GM18519 (cell line): ENCODE measurements around the gene CD19.
"Not testable (repeated sequence)": the region's sequence is repeated elsewhere in the genome, so short reads cannot be mapped to it uniquely, and the experiment has no call there.

Experiments
- ATAC-seq: cut with Tn5 transposase; IDR thresholded peaks from one replicate; pipeline ENCODE4 v1.9.1; 2021; ENCODE audit warnings: mild to moderate bottlenecking, moderate library complexity; ENCODE audit not compliant: unreplicated experiment, low FRiP score

CD19 gene

DNA sequence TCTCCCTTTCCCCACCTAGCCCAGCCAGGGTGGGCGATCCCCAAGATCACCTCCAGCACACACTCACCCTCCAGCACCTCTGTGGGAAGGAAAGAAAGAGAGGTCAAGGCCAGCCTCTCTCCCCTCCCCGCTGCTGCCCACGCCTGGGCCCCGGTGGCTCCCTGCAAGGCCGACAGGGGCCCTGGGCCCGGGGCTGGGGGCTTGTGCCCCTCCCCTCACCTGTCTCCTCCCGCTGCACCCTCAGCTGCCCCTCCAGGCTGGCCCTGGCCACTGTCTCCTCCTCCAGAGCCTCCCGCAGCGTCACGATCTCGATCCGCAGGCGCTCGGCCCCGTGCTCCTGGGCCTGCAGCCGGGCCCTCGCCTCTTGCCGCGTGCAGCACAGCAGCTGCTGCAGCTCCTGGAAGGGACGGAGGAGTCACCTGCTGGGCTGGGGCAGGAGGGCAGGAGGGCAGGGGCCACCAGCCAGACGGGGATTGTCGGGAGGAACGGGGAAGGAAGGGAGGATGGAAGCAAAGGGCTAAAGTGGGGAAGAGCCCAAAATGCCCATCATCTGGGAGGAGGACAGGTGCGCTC, 25.9 kb upstream of the CD19 start:
- ATAC-seq = no peak

DNA sequence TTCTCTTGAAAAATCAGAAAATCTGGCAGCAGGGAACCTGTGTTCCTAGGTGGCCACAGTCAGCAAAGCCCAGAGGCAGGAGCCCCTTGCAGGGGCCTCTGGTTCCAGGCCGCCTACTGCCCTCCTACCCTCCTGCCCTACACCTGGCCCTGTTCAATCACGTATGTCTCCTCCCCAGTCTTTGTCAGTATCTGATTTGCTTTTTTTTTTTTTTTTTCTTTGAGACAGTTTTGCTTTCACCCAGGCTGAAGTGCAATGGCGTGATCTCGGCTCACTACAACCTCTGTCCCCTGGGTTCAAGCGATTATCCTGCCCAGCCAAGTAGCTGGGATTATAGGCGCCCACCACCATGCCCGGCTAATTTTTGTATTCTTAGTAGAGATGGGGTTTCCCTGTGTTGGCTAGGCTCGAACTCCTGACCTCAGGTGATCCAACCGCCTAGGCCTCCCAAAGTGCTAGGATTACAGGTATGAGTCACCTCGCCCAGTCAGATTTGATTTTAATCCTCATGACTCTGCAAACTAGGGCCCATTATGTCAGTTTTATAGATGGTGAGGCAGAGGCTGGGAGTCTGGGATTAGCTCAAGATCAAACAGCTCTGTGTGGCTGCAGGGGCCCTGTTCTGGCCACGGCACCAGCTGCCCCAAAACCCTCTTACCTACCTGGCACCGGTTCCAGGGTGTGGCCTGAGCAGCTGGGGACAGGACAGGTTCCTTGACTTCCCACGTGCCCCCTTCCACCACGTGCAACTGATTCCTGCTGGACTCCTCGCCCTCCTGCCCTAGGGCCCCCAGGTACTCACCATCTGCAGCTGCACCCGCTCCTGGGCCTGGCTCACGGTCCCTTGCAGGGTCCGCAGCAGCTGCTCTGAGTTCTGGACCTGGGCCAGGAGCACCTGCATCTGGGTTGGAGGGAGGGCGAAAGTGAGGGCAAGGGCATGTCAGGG, 21.4 kb upstream of the CD19 start:
- ATAC-seq = no peak

DNA sequence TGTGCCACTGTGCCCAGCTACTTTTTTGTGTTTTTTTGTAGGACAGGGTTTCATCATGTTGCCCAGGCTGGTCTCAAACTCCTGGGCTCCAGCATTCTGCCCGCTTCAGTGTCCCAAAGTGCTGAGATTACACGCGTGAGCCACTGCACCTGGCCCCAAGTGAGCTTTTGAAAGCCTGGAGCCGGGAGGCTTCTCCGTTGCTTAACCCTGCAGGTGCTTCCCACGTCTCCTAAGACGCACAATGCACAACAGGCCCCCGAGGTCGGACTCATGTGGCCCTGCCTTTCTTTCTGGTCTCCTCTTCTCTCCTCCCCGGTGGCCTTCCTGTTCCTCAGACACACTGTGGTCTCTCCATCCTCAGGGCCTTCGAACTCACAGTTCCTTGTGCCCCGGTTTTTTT, 19.2 kb upstream of the CD19 start:
- no peak for ATAC-seq

DNA sequence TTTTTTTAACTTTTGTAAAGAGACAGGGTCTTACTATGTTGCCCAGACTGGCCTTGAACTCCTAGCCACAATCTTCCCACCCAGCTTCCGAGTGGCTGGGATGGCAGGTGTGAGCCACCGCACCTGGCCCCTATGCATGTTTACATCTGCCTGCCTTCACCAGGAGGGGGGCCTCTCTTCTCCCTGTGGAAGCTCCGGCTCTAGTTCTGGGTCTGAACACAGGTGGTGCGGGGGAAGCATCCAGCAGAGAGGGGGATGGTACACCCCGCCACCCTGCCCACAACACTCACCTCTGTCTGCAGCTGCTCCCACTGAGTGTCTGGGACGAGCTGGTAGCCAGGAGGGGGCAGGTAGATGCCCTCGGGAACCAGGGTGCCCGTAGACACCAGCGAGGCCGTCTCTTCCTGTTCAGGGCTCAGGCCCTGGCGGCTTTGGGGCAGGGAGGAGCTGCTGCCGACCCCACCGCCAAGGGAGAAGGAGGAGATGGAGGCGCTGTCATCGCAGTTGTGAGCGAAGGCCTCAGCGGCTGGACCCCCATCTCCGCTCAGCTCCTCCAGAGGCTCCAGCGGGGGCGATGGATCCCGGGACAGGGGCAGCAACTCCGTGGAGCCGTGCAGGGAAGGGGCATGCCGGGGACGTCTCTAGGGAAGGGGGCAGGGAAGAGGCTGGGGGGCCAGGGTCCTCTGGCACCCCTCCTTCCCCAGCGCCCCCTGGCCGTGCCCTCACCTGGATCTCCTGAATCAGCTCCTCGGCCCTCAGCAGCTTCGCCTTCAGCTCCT, 17.6 kb upstream of the CD19 start:
- ATAC-seq = no peak

DNA sequence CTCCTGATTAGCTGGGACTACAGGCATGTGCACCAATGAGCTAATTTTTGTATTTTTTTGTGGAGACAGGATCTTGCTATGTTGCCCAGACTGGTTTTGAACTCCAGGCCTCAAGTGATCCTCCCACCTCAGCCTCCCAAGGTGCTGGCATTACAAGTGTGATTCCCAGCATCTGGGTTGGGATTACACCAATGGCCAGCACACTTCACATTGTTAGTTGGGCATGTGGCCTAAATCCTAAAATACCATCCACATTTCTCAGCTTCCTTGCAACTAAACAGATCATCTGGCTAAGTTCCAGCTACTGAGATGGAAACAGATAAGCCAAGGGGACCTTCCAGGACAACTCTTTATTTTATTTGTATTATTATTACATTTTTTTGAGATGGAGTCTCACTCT, 16.6 kb upstream of the CD19 start:
- ATAC-seq = no peak

DNA sequence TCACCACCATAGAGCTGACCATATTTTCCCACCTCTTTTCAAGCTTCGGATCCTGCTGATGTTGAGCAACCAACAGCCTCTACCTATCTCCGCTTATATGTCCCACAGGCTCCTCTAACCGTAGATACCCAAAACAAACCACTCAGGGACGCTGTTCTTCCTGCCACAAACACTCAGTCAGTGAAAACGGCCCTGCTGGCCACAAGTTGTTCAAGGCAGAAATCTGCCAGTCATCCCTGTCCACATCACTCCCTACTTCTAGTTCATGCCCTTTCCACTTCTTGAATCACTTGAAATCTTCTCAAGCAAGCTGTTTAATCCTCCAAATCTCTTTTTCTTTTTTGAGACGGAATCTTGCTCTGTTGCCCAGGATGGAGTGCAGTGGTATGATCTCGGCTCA, 14.7 kb upstream of the CD19 start:
- ATAC-seq = no peak

DNA sequence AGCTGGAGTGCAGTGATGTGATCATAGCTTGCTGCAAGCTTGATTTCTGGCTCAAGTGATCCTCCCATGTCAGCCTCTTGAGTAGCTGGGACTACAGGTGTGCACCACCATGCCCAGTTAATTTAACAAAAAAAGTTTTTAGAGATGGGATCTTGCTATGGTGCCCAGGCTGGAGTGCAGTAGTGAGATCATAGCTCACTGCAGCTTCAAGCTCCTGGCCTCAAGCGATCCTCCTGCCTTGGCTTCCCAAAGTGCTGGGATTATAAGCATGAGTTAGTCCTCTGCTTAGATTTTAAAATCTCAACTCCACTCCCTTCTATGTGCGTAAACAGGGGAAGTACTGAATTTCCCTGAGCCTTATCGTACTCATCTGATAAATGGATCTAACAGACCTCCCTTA, 13.1 kb upstream of the CD19 start:
- ATAC-seq = no peak

DNA sequence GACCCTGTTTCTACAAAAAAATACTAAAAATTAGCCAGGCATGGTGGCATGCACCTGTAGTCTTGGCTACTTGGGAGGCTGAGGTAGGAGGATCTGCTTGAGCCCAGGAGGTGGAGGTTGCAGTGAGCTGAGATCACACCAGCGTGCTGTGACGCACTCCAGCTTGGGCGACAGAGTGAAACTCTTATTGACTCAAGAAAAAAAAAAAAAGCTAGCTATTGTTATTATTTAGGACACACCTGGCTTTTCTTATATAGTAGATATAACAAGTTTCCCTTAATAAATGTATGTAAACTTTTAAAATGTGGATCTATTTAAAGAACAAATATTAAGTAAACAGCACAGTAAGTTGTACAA, 8.6 kb upstream of the CD19 start:
- no peak for ATAC-seq

DNA sequence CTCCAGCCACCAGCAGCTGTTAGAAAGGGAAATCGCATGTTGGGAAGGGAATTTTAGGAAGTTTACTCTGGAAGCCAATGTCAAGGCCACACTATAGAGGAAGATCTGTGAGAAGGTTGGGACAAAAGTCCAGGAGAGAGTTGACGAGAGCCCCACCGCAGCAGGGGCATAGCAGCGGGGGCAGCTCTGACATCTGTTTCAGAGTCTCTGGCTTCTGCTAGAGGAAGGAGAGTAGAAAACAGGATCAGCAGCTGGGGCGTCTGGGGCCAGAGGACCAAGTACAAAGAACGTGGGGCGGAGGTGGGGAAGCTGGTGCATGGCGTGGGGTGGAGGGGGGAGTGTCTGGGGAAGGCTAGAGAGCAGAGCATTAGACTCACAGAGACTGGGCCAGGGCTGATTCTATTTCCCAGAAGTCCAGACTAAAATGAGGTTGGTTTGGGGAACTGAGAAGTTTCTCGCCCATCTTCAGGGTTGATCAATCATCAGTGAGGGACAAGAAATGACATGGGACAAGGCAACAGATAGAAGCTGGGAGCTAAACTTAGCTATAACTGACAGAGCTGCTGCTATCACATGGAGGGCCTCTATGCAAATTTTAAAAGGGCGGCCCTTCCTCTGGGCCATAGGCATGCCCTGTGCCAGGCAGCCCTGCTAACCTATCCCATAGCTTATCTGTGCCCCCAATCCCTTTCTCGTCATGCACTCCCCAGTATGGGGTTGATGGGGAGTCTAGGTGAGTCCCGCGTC, 7.9 kb upstream of the CD19 start:
- ATAC-seq = peak; percentile 38

DNA sequence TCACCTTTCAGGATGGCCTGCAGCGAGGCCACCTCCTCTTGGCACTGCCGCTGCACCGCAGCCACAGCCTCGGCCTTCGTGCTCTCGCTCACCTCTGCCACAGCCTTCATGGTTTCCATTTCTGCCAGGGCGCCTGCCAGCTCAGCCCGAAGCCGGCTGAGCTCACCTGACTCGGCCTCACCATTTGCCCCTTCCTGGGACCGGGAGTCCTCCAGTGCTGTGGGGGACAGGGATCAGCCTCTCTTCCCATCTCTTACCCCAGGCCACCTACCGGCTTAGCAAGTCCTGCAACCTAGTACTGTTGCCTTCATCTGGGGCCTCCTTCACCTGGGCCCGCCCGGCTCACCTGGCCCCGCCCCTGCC, 7.4 kb upstream of the CD19 start:
- ATAC-seq = no peak

DNA sequence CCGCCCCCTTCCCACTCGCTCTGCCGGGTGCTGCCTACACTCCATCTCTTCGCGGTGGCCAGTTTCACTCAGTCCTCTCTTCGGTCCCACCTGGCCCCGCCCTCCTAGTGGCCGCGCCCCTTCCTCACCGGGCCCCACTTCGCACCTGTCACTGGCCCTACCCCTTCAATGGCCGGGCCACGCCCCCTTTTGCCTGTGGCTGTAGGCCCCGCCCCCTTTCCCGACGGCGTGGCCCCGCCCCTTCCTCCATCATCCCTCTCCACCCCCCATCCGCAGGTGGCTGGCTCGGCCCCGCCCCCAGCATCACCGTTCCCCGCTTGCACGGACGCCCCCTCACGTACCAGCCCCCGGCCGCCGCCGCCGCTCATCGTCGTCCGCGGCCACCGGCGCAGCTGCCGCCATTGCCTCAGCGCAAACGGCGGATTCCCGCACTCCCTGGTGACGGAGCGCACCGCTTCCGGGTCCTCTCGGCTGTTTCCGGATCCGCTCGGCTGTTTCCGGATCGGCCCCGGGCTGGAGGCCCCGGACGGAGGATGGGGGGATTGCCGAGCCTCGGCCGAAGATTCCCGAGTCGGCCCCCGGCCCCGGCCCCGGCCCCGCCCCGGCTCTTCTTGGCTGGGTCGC, 6.9 kb upstream of the CD19 start, which contains the start of gene RABEP2:
TSS of gene RABEP2 (minus strand) at position 477 of the 624 bp plus-strand sequence. CDS start at position 402, 75 bp downstream.
- ATAC-seq = peak; percentile 50

DNA sequence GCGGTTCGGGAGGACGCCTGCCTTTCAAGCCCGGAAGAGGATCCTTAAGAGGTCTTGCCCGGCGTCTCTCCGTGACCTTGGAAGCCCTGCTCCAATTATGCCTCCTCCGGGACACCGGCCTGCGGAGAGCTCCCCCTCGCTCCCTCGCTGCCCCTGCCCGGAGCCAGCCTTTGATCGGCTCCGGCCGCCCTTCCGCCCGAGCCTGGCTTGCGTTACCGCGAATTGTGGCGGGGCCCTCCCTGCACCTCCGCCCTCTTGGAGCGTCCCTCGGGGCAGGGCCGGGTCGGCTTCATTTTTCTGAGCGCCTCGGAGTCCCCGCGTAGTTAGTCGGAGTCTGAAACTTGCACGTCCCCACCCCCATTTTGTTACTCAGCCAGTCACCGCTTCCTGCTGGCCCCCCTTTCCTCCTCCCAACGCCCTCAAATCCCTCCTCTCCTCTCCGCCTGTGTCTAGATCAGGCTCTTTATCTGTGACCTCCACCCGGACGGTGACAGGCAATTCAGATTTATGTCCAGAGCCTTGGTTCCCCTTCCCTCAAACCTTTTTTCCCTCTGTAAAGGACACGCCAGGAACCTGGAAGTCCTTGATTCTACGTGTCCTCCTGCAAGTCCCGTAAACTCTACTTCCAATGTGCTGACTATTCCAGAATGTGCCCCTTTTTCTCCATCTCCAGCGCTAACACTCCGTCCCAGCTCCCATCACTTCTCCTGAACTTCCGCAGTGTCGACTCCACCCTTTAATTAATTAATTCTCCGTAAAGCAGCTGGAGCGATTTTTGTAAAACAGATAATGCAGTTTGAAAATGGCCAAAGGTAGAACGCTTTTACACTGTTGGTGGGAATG, 6.2 kb upstream of the CD19 start:
- ATAC-seq = peak; percentile 12

DNA sequence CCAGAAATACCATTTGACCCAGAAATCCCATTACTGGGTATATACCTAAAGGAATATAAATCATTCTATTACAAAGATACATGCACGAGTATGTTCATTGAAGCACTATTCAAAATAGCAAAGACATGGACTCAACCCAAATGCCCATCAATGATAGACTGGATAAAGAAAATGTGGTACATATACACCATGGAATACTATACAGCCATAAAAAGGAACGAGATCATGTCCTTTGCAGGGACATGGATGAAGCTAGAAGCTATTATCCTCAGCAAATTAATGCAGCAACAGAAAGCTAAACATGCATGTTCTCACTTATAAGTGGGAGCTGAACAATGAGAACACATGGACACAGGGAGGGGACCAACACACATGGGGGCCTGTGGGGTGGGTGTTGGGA, 5.5 kb upstream of the CD19 start:
- not testable (repeated sequence) for ATAC-seq

DNA sequence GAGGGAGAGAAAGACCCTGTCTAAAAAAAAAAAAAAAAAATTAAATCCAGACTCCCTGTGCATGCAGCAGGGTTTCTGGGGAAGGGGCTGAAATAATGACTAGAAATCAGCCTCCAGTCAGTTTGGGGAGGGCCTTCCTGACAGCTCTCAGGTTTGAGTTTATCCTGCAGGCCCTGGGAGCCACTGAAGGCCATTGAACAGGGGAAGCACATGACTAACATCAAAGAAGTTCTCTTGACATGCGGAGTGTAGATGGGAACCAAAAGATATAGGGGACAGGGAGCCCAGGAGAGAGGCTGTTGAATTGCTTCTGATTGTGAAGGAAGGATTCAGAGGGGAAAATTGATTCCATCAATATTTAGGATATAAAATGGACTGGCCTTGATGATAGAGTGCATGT, 4.0 kb upstream of the CD19 start:
- ATAC-seq = no peak

DNA sequence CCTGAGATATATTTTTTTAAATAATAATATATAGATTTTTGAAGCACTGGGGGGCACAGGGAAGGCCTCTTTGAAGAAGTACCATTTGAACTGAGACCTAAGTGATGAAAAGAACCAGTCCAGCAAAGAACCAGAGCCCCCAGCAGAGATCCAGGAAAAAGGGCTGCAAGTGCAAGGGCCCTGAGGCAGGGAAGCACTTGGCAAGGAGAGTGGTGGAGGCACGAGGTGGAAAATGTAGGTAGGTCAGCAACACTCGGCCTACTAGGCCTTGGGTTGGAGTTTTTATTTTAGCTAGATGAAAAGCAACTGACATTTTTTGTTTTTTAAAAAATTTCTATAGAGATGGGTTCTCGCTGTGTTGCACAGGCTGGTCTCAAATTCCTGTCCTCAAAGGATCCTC, 1.6 kb upstream of the CD19 start:
- ATAC-seq = no peak

DNA sequence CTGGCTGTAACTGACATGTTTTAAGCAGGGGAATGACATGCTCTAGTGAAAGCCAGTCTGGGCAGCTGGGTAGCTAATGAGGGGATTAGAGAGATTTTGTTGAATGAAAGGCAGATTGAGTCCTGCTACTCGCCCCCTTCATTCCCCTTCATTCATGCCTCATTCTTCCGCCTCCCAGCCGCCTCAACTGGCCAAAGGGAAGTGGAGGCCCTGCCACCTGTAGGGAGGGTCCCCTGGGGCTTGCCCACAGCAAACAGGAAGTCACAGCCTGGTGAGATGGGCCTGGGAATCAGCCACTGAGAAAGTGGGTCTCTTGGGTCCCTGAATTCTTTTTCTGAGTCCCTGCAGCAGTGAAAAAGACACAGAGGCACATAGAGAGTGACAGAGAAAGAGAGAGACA, 1.1 kb upstream of the CD19 start:
- ATAC-seq = no peak

DNA sequence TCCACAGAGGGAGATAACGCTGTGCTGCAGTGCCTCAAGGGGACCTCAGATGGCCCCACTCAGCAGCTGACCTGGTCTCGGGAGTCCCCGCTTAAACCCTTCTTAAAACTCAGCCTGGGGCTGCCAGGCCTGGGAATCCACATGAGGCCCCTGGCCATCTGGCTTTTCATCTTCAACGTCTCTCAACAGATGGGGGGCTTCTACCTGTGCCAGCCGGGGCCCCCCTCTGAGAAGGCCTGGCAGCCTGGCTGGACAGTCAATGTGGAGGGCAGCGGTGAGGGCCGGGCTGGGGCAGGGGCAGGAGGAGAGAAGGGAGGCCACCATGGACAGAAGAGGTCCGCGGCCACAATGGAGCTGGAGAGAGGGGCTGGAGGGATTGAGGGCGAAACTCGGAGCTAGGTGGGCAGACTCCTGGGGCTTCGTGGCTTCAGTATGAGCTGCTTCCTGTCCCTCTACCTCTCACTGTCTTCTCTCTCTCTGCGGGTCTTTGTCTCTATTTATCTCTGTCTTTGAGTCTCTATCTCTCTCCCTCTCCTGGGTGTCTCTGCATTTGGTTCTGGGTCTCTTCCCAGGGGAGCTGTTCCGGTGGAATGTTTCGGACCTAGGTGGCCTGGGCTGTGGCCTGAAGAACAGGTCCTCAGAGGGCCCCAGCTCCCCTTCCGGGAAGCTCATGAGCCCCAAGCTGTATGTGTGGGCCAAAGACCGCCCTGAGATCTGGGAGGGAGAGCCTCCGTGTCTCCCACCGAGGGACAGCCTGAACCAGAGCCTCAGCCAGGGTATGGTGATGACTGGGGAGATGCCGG, 769 bp downstream of the CD19 start:
- no peak for ATAC-seq

DNA sequence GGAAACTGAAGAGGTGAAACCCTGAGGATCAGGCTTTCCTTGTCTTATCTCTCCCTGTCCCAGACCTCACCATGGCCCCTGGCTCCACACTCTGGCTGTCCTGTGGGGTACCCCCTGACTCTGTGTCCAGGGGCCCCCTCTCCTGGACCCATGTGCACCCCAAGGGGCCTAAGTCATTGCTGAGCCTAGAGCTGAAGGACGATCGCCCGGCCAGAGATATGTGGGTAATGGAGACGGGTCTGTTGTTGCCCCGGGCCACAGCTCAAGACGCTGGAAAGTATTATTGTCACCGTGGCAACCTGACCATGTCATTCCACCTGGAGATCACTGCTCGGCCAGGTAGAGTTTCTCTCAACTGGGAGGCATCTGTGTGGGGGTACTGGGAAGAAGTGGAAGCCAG, 1.4 kb downstream of the CD19 start:
- ATAC-seq = no peak

DNA sequence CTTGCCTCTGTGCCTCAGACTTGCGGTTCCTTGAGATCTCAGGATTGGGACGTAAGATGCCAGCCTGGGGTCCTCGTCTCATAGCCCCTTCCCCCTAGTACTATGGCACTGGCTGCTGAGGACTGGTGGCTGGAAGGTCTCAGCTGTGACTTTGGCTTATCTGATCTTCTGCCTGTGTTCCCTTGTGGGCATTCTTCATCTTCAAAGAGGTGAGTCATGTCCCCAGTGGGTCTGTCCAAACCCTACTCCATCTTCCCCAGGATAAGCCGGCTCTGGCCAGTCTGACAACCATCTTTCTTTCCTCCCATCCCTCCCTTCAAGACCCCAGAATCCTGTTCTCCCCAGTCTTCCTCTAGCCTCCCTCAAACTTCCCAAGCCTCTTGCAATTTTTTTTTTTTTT, 3.6 kb downstream of the CD19 start:
- no peak for ATAC-seq
